ENCODE measurements around the gene TMEM14B. TPM values are rescaled to one million over a fixed set of nuclear protein-coding genes. Genes with fewer than 3 reads are reported as not detected.

Gene TMEM14B
- total RNA-seq (2014; rRNA removed) (93.8 and 115 TPM in 2 replicates), Bru-seq, nascent RNA (percentile 94 among the genes with signal in this experiment), BruChase-seq, experiment 1, labeled RNA remaining after a 6-hour chase (percentile 95 among the genes with signal in this experiment), BruChase-seq, experiment 2, labeled RNA remaining after a 2-hour chase (percentile 94 among the genes with signal in this experiment)
- long read RNA-seq, transcript TMEM14B-201 (5 exons, 787 nt), result minor isoform, 7 of 87 reads
- long read RNA-seq, transcript TMEM14B-202 (6 exons, 975 nt), result major isoform, 58 of 87 reads
- long read RNA-seq, partial matches to known transcripts, result 2 of 87 reads
- long read RNA-seq, other reads (novel, unspliced or antisense), result 14 of 87 reads

DNA sequence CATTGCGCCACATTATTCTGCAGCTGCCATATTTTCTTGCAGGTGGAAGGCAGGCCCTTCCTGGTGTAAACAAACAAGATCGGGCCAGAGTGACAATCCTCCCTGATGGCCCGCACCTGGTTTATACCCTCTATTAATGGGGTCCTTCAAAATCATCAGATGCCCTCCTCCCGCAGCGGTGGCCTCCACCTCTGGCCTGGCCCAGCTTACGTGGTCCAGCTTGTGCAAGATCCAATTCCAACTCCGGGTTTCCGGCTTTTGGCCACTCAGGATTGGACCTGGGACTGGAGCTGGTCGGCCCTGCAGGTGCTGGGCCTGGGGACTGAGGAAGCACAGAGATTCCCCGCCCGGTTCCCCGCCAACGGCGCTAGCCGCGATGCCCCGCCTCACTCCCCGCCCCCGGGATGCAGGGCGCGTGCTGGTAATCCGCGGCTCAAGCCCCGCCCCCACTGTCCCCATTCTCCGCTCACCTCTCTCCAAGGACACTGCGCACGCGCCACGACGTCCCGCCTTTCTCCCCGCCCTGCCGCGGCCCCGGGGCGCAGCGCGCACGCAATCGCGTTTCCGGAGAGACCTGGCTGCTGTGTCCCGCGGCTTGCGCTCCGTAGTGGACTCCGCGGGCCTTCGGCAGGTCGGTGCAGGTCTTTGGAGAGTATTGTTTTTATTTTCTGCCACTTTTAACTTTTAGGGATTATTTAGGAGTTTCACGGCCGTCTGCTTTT is at the start of gene TMEM14B:
Gene TMEM14B, plus strand, starts transcription at position 555 of the 722 bp plus-strand sequence. CDS start 1,441 bp downstream, outside the sequence.
- CTCF ChIA-PET, result no interaction called here
- H3K36me3 ChIP-seq (ENCODE audit: low read depth, low read length), result peaks cover 5% of the 10 kb centered on the region
- intact Hi-C loops (cut with micrococcal nuclease), result loop anchor here (1.0 kb wide), 3 partner anchors 12 to 53 kb away; partner anchors contain the start of genes C6orf52 and PAK1IP1

DNA sequence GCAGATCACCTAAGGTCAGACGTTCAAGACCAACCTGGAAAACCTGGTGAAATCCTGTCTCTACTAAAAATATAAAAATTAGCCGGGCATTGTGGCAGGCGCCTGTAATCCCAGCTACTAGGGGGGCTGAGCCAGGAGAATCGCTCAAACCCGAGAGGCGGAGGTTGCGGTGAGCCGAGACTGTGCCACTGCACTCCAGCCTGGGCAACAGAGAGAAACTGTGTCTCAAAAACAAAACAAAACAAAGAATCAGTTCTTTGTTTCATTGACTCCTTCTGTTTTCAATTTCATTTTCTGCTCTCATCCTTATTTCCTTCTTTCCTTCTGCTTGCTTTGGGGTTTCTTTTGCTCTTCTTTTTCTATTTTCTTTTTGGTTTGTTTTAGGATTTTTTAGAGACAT is 33.6 kb upstream of the TMEM14B start:
- DNase-seq (no peak), ATAC-seq (no peak)
- Histone ChIP-seq H3K36me3 (ENCODE audit: low read depth, low read length) (peaks cover 7% of the 10 kb centered on the region; the same call in 1 of the 2 replicates), H4K20me1 (ENCODE audit: low read length) (no peaks in the 10 kb centered on the region), H3F3A (ENCODE audit: low read length, unreplicated experiment) (no peaks in the 10 kb centered on the region), H2AFZ (ENCODE audit: low read length) (no peak overlapping the region), H3K4me2 (ENCODE audit: low read length) (no peak overlapping the region), H3K4me3 (ENCODE audit: low read length) (no peak overlapping the region), H3K79me2 (ENCODE audit: low read length) (no peaks in the 10 kb centered on the region), H3K27me3 (ENCODE audit: low read length) (no peaks in the 10 kb centered on the region), H3K9me2 (replicated peaks; ENCODE audit: low read length) (no peaks in the 10 kb centered on the region), H3K4me1 (ENCODE audit: insufficient read depth, low read length) (no peaks in the 10 kb centered on the region), H3K9me3 (ENCODE audit: low read length) (0 out of 2 replicates have a peak, but pooled peaks cover 5% of the 10 kb centered on the region), H3K27ac (ENCODE audit: low read length) (no peak overlapping the region), H3K9ac (ENCODE audit: low read length) (no peak overlapping the region)
- POLR2A ChIA-PET (ENCODE audit: unreplicated experiment), result no interaction called here
- CTCF ChIA-PET, result no interaction called here
- BruUV-seq (replicated peaks), result no TSS peak
- TF ChIP-seq EZH2phosphoT487 (IDR thresholded peaks at IDR 0.05; ENCODE audit: borderline replicate concordance, low read length) (no peak), EZH2 (IDR thresholded peaks at IDR 0.05; ENCODE audit: low read length, unreplicated experiment) (no peak)
- TF ChIP-seq, protein P1, sequence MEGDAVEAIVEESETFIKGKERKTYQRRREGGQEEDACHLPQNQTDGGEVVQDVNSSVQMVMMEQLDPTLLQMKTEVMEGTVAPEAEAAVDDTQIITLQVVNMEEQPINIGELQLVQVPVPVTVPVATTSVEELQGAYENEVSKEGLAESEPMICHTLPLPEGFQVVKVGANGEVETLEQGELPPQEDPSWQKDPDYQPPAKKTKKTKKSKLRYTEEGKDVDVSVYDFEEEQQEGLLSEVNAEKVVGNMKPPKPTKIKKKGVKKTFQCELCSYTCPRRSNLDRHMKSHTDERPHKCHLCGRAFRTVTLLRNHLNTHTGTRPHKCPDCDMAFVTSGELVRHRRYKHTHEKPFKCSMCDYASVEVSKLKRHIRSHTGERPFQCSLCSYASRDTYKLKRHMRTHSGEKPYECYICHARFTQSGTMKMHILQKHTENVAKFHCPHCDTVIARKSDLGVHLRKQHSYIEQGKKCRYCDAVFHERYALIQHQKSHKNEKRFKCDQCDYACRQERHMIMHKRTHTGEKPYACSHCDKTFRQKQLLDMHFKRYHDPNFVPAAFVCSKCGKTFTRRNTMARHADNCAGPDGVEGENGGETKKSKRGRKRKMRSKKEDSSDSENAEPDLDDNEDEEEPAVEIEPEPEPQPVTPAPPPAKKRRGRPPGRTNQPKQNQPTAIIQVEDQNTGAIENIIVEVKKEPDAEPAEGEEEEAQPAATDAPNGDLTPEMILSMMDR (conservative IDR thresholded peaks at IDR 0.05; ENCODE audit: low read depth, low read length), result no peak
- intact Hi-C loops (cut with micrococcal nuclease), result no loop called here

More for the DNA sequence above, at the start of gene TMEM14B:
- TF ChIP-seq, protein P1 (conservative IDR thresholded peaks at IDR 0.05; ENCODE audit: low read depth, low read length), result no peak
- TF ChIP-seq EZH2 (IDR thresholded peaks at IDR 0.05; ENCODE audit: low read length, unreplicated experiment) (no peak), EZH2phosphoT487 (IDR thresholded peaks at IDR 0.05; ENCODE audit: borderline replicate concordance, low read length) (no peak)
- no peaks in the 10 kb centered on the region for H3F3A ChIP-seq (ENCODE audit: low read length, unreplicated experiment)
- no TSS peak for BruUV-seq (replicated peaks)
- peak within 1 kb of the TSS; percentile 91 for H2AFZ ChIP-seq (ENCODE audit: low read length)
- H3K4me1 ChIP-seq (ENCODE audit: insufficient read depth, low read length), result peaks cover 25% of the 10 kb centered on the region
- DNase-seq (peak; percentile 98), ATAC-seq (peak; percentile 95)
- H4K20me1 ChIP-seq (ENCODE audit: low read length), result no peaks in the 10 kb centered on the region
- H3K4me2 ChIP-seq (ENCODE audit: low read length), result peak within 1 kb of the TSS; percentile 89
- no peaks in the 10 kb centered on the region for H3K9me2 ChIP-seq (replicated peaks; ENCODE audit: low read length)
- H3K27ac ChIP-seq (ENCODE audit: low read length), result peak within 1 kb of the TSS; percentile 49
- H3K9me3 ChIP-seq (ENCODE audit: low read length), result no peaks in the 10 kb centered on the region
- H3K9ac ChIP-seq (ENCODE audit: low read length), result peak within 1 kb of the TSS; percentile 96
- H3K27me3 ChIP-seq (ENCODE audit: low read length), result no peaks in the 10 kb centered on the region
- peaks cover 42% of the 10 kb centered on the region for H3K79me2 ChIP-seq (ENCODE audit: low read length)
- peak within 1 kb of the TSS; percentile 99 for H3K4me3 ChIP-seq (ENCODE audit: low read length)
- POLR2A ChIA-PET (ENCODE audit: unreplicated experiment), result interaction anchor here (0.6 to 1.9 kb wide), 2 partner anchors 24 to 151 kb away, joined by 9 to 15 read pairs; partner anchors contain the start of gene TMEM14C
